IPS-NIHi7 (cell line): ENCODE results near the gene RAB6B.

ENCODE experiments used
- DNase-seq: peaks from one replicate; pipeline ENCODE4 v3.0.0; 2012; ENCODE audit warnings: mixed read lengths; ENCODE audit errors: extremely low spot score

The RAB6B gene

DNA sequence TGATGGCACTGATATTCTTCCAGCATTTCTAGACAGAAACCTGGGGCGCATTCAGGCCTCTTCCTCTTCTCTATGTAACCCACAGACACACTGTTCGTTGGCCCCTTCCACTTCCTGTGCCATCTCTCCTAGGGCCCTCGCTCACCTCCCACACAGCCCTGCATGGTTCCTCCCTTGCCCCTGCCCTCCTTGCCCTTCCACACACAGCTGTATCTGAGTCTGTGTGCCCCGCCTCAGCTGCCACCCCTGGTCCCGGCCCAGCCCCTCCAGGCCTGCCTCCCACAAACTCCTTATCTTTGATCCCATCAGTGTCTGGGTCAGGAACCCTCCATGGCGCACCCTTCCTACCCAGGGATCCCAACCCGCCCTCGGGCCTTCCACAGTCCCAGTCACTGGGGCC, 37.9 kb downstream of the RAB6B start:
- no peak for DNase-seq

DNA sequence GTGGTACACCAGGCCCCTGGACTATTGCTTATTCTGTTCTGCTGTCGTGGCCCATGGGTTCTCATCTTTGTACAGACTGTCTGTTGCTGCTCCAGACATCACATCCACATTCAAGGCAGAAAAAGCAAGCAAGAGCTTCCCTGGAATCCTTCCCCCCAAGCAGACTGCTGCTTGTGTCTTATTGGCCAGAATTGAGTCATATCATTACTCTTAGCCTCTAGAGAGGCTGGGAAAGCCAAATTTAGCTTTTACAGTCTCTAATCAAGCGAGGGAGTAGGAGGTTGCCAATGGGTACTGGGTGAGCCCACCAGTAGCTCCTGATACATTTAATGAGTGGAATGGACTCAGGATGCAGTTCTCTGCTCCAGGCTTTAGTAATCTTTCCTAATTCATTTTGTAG, 39.4 kb downstream of the RAB6B start:
- DNase-seq = no peak

GRCh38 chr3:133855772-133856171, 39.9 kb downstream of the RAB6B start:
- no peak for DNase-seq

DNA sequence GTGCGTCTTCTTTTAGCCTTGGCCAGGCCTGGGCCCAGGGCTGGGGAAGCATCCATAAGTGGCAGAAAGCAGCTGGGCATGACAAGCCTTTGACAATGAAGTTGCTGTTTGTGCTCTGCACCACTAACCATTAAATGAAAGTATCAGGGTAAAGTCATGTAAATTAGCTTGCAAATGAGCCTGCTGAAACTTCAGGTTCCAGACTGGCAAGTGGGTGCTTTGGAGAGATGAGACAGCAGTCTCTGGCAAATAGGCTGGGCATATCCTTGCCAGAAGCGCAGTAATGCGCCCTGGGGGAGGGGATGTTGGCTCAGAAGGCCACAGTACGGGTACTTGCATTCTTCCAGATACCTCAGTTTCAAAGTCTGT, 40.7 kb downstream of the RAB6B start:
- no peak for DNase-seq

DNA sequence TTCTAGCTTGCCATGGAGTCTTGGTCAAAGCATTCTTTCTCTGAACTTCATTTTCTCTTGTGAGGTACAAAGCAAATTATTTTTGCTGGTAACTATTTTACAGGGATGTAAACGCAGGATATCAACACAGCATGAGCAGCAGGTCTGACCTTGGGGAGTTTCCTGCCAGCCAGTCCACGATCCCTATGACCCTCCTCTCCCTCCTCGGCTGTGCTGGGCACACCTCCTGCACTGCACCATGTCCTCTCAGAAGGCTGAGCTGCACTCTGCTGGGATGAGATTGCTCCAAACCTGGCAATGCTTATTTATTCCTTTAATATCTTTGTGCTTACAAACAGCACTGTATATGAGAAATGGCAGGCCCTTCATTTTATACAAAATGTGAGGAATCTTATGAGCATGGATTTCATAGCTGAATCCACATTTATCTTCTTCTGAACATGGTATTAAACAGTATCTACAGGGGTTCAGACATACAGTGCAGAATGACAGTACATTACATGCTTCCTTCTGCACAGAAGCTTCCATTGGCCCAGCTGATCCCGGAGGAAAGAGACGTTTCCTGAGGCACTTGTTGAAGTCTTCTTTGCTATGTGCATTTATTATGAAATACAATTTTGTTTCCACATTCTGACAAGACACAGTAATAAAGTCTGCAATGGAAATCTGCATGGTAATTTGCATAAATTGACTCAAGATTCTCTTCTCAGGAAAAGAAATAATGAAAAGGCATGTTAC, 41.2 kb downstream of the RAB6B start:
- DNase-seq = no peak

DNA sequence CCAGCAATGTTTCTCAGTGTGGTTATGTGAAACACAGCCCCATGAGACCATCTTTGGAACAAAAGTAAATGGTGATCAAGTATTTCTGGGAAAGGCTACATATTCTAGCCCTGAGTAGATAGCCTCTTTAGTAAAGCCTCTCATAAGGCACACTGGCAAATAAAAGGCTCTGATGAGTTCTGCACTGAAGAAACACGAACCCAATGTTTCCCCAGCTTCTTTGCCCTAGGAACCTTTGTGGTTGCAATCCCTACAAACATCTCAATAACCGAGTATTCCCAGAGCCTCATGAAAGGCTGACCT, 41.8 kb downstream of the RAB6B start:
- no peak for DNase-seq

DNA sequence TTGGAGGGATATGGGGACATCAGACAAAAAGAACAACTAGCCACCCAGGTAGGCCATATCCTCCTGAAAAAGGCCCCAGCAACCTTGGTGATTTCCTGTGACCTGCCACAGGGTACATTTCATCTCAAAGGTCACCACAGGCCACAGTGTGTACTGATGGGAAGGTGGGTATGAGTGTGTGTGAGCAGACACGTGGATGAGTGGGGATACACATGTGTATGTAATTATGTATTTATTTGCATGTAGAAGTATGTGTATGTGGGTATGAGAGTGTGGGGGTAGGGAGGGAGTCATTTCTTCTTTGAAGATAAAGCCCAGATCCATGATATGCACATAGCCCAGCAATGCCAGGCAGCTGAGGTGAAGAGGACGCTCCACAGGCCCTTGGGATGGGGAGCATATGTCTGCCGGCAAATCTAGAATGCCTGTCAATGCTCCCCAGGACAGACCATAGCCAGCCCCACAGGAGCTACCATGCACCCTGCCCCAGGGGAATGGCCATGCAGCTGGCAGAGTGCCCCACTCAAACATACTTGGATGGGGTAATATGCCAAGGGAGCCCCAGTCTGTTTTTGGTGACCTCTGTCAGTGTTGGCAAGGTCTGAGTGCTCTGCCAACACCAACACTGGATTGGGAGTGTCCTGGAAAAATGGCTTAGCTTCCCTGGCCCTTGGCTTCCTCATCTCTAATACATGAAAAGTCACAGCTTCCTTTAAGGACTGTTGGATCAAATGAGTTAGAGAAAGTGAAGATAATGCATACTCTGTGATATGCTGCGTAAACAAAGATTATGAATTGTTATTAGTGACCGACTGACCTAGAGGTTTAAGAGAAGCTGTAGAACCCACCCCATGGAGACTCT, 42.4 kb downstream of the RAB6B start:
- no peak for DNase-seq

- no peak for DNase-seq
Measured at GRCh38 chr3:133851931-133852330, 43.8 kb downstream of the RAB6B start.

- no peak for DNase-seq
Measured at GRCh38 chr3:133851266-133851906, 44.3 kb downstream of the RAB6B start.

DNA sequence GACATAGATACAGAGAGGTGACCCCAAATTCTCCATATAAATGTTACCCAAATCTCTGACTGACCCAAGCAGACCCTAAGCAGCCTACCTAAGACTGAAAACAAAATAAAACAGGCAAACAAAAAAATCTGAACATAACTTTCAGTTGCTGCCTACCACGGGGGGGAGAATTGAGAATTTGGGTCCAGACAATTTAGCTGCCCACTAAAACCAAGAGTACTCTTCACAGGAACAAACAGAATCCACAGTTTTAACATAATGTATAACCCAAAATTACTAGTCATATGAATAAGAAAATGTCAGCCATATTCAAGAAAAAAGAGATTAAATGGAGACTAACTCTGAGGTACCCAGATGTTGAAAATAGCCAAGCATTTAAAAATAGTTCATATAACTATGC, 45.6 kb downstream of the RAB6B start:
- no peak for DNase-seq

DNA sequence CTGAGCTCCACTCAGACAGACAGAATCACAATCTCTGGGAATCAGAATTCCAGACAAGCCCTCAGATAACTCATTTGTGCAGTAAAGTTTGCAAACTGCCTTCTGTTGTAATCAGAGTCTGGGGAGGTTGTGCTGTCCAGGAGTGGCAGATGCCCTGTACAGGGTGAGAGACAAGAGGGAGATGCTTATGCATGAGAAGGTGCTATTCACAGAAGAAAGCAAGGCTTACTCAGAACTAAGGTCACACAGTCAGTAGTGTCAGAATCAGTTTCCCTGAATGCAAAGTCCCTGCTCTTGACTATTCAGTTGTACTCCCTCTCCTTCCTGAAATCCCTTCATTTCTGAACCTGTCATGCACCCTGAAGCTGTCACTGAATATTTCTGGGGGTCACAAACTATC, 46.3 kb downstream of the RAB6B start:
- no peak for DNase-seq

DNA sequence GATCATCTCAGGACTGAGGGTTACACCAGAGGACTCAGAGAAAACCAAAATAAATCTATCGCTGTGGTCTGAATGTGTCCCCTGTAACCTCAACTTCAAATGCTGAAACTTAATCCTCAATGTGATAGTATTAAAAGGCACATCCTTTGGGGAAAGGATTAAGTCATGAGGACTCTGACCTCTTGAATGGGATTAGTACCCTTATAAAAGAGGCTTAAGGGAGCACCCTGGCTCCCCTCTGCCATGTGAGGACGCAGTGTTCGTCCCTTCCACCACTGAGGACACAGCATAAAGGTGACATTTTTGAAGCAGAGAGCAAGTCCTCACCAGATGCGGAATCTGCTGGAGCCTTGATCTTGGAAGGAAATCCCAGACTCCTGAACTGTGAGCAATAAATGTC, 50.6 kb downstream of the RAB6B start:
- DNase-seq = no peak

DNA sequence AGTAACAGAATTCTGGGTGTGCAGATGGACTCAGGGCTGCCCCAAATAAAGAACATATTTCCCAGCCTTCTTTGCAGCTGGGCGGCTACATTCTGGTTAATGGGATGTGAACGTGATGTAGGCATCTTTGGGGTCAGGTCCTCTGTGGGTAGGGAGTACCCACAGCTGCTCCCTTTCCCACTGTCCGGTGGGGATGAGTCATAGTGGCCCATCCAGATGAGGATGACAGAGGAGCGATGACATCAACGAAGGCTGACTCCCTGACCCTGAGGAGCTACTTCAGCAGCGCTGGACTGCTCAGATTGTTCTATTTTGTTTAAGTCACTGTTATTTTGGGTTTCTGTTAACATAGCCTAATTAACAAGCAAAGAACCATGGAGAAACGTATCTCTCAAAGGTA, 52.0 kb downstream of the RAB6B start:
- DNase-seq = no peak

- DNase-seq = no peak
Measured at GRCh38 chr3:133842158-133842557, 53.5 kb downstream of the RAB6B start.

DNA sequence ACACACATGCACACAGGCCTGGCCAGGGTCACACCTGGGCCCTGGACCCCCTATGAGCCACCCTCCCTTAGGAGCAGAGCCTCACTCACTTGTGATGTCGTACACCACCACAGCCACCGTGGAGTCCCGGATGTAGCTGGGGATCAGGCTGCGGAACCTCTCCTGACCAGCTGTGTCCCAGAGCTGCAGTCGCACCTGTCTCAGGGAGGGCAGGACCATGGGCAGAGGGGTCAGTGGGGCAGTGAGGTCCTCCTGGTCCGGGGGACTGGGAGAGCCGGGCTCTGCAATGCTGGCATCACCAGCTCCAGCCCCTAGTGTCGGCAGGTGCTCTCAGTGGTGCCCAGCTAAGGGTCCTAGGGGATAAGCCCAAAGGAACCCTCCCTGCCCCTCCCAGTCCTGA, 54.5 kb downstream of the RAB6B start:
- DNase-seq = no peak

DNA sequence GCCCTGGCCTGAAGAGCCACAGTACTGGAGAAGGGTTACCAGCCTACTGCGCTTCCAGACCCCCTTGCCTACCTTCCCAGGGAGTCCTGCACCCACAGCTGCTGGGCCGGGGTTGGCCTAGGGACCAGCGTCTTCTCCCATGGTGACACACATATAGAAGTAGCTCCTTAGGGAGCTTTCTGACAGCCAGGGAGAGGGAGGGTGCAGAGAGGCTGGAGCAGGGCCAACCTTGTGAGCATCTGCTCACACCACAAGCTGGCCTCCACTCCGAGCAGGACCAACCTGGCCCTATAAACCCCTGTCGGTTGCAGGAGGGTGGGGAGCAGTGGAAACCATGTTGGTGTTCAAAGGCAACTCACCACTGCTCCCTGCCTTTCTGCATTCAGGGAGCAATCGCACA, 54.9 kb downstream of the RAB6B start:
- no peak for DNase-seq

- DNase-seq = no peak
Measured at GRCh38 chr3:133840055-133840737, 55.5 kb downstream of the RAB6B start.

GRCh38 chr3:133838916-133839800, 56.5 kb downstream of the RAB6B start:
- no peak for DNase-seq

DNA sequence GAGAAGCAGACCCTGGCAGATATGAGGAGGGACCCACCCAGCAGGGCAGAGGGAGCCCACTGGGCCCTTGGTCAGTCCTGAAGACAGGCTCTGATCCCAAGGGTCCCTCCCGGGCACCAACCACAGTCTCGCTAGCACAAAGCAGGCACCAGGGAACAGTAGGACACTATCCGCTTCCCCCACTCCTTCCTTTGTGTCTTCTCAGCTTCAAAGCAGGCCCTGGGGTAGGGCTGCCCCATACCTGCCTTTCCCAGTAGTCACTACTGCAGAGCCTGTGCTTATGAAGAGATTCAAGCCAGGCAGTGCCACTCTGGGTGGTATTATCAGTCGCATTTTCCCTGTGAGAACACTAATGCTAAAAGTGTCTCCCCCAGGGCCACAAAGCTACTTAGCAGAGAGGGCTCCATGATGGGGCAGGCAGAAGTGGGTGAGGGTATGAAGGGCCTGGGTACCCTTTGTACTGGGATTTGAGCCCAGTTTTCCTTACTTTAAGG, 57.3 kb downstream of the RAB6B start:
- DNase-seq = no peak

DNA sequence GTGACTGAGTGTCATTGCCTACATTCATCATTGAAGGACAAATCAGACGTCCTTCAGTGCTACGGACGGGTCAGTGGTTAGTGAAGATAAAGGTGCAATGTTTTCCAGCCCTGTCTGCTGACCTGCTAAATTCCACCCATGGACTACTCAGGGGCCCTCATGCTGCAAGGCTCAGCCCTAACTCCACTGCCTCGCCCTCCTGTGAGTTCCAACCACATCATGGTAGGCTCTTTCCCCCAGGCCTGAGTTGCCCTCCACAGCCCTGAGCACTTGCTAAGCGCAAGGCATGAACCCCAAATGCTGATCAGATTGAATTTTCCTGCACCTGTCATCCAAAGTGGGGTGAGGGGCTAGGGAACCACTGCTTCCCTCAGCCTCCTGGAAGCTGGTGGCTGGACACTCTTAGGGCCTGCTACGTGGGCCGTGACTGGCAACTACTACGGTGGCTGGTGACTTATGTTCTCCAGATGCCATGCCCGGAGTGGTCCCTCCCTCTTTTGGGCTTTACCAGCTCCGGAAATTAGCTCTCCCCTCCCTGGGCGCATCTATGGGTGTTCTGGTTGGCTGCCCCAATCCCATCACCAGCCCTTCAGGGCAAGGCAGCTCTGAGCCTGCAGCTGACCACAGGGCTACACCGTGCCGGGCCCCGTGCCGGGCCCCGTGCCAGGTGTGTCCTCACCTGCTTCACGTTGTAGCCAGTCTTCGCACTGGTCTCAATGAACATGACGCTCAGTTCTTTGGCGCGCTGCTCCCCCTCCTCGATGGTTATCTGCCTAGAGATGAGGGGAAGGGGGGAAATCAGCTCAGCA, 58.0 kb downstream of the RAB6B start:
- no peak for DNase-seq
